GM12878 (cell line): ENCODE results near the gene SLC1A1. TPM values are rescaled to one million over a fixed set of nuclear protein-coding genes. Genes with fewer than 3 reads are reported as not detected.

Experiments
- ATAC-seq: fragments of 200-7000 bp; cut with Tn5 transposase; 3 replicates; pipeline ENCODE4 v1.9.1; 2020; ENCODE audit warnings: mild to moderate bottlenecking, moderate library complexity
- BruUV-seq: library from RNA; stranded (reverse); fragments of 400-500 nt; replicated peaks from 2 replicates; lab custom pipeline; 2021; lab: Mats Ljungman, UMichigan
- CTCF ChIA-PET: fragments of 300-600 bp; sonication (Branson Sonifier 250); formaldehyde crosslinking; extraction: SDS; loops from one replicate; lab custom pipeline; 2021; ENCODE audit warnings: inconsistent platforms; lab: Yijun Ruan, JAX
- POLR2A ChIA-PET: fragments of 350-600 bp; formaldehyde crosslinking; extraction: SDS; loops from one replicate; lab custom pipeline; 2021; ENCODE audit warnings: inconsistent platforms; lab: Charles Lee
- RAD21 ChIA-PET: fragments of 300-600 bp; sonication (Branson Sonifier 250); formaldehyde crosslinking; loops from one replicate; lab custom pipeline; 2023; ENCODE audit warnings: antibody characterized with exemption; ENCODE audit not compliant: unreplicated experiment; lab: Charles Lee
- SMC1A ChIA-PET: fragments of 300-600 bp; sonication (Branson Sonifier 250); formaldehyde crosslinking; loops from one replicate; lab custom pipeline; 2023; ENCODE audit not compliant: unreplicated experiment, uncharacterized antibody; lab: Charles Lee
- DNase-seq: peaks from one replicate; pipeline ENCODE4 v3.0.0-alpha.2; 2011; ENCODE audit warnings: low read depth, low spot score
- FAIRE-seq: peaks from 3 replicates; lab custom pipeline; 2011; peaks lifted over from hg19 to GRCh38; lab: Jason Lieb, UNC
- H2AFZ ChIP-seq: 2 replicates; pipeline ENCODE4 v1.6.0; 2011; ENCODE audit warnings: low read depth, low read length, control low read depth; ENCODE audit not compliant: control insufficient read depth
- H3K27ac ChIP-seq: 2 replicates; pipeline ENCODE4 v1.5.1; 2011; ENCODE audit warnings: control low read depth; ENCODE audit not compliant: control insufficient read depth, insufficient read depth
- H3K27me3 ChIP-seq, 2 experiments: replicated peaks in 1 of 2; 2 replicates each; pipeline versions ENCODE4 v1.6.0 to v1.6.1; 2011; ENCODE audit warnings: low read length in 1 of 2; ENCODE audit not compliant: control insufficient read depth in 2 of 2, insufficient read depth in 2 of 2
- H3K36me3 ChIP-seq, 2 experiments: 2 replicates each; pipeline ENCODE4 v1.5.1; 2011; ENCODE audit warnings: low read length in 1 of 2; ENCODE audit not compliant: control insufficient read depth in 2 of 2, insufficient read depth in 2 of 2
- H3K4me1 ChIP-seq: 2 replicates; pipeline ENCODE4 v1.6.1; 2011; ENCODE audit warnings: mild to moderate bottlenecking, low read length, moderate library complexity, mixed read lengths; ENCODE audit not compliant: control insufficient read depth, insufficient read depth
- H3K4me2 ChIP-seq: 2 replicates; pipeline ENCODE4 v1.6.0; 2011; ENCODE audit warnings: control low read depth; ENCODE audit not compliant: control insufficient read depth, insufficient read depth
- H3K4me3 ChIP-seq: fragments of 200-600 bp; sonication (generic); 2 replicates; pipeline ENCODE4 v1.5.1; 2016
- H3K79me2 ChIP-seq: 2 replicates; pipeline ENCODE4 v1.6.0; 2011; ENCODE audit warnings: low read length; ENCODE audit not compliant: control insufficient read depth, insufficient read depth
- H3K9ac ChIP-seq: 2 replicates; pipeline ENCODE4 v1.8.0; 2011; ENCODE audit warnings: low read length, control low read depth, mixed read lengths; ENCODE audit not compliant: control insufficient read depth, insufficient read depth
- H3K9me3 ChIP-seq: replicated peaks from 3 replicates; pipeline ENCODE4 v1.5.1; 2011; ENCODE audit warnings: mild to moderate bottlenecking, low read length; ENCODE audit not compliant: control insufficient read depth, insufficient read depth
- H4K20me1 ChIP-seq: 2 replicates; pipeline ENCODE4 v1.6.0; 2011; ENCODE audit not compliant: control insufficient read depth, insufficient read depth
- CBX3 ChIP-seq: fragments of 200-600 bp; sonication (generic); IDR thresholded peaks from 2 replicates; pipeline ENCODE4 v1.6.1; 2016; ENCODE audit warnings: low read depth, borderline replicate concordance
- MLLT1 ChIP-seq: fragments of 450-650 bp; IDR thresholded peaks from 2 replicates; pipeline ENCODE4 v1.6.1; 2016; ENCODE audit warnings: mild to moderate bottlenecking
- NR2C1 ChIP-seq: fragments of 450-650 bp; IDR thresholded peaks from 2 replicates; pipeline ENCODE4 v1.6.1; 2017; ENCODE audit warnings: antibody characterized with exemption, mild to moderate bottlenecking, moderate library complexity
- POU2F2 ChIP-seq: IDR thresholded peaks from 3 replicates; pipeline ENCODE4 v1.6.1; 2011; ENCODE audit warnings: low read depth, mild to moderate bottlenecking, low read length, borderline replicate concordance
- ZBED1 ChIP-seq: IDR thresholded peaks from 2 replicates; pipeline ENCODE4 v1.6.1; 2016; ENCODE audit warnings: borderline replicate concordance
- ZNF274 ChIP-seq: IDR thresholded peaks from one replicate; pipeline ENCODE4 v1.8.0; 2011; ENCODE audit not compliant: insufficient read length, insufficient read depth
- ZNF384 ChIP-seq: IDR thresholded peaks from 2 replicates; pipeline ENCODE4 v1.6.1; 2012; ENCODE audit warnings: low read depth, mild to moderate bottlenecking, low read length, improper control_type of control experiment, borderline replicate concordance
- WGBS: methylation state at CpG from one replicate; pipeline ENCODE4 v1.1.6; 2016; ENCODE audit warnings: low lambda C conversion rate; ENCODE audit not compliant: insufficient replicate concordance, insufficient coverage; ENCODE audit errors: missing lambda C conversion rate; 5-methylcytosine and 5-hydroxymethylcytosine counted together
- in situ Hi-C: fragments of 300-500 bp; cut with MboI; formaldehyde crosslinking; loops from 9 replicates; pipeline ENCODE4 v1.14.3; 2018; ENCODE audit warnings: mixed read lengths
- intact Hi-C: fragments of 100-400 bp; cut with micrococcal nuclease; formaldehyde crosslinking; loops from one replicate; pipeline ENCODE4 v1.14.2; 2022; ENCODE audit not compliant: unreplicated experiment
- polyA plus RNA-seq, 11 experiments: library from polyadenylated mRNA; depleted of rRNA in 4 of 11; unstranded in 6 of 11; stranded (reverse) in 5 of 11; fragments of >200 nt; fragmentation: Nextera tagmentation in 4 of 11; fragmentation: Illumina TruSeq in 1 of 11; extraction: Ambion mirVana in 4 of 11; extraction: Trizol in 1 of 11; gene quantifications; 1 replicate in 1 of 11; 2 replicates in 10 of 11; pipeline versions ENCODE4 v1.2.1 to v1.2.3, GENCODE V29; 2011 to 2016; ENCODE audit warnings: inconsistent platforms in 2 of 11, missing spikeins in 2 of 11, low read depth in 1 of 11
- total RNA-seq, 4 experiments: library from RNA; depleted of rRNA in 3 of 4; stranded (reverse); fragments of >200 nt in 3 of 4; fragmentation: Illumina TruSeq in 1 of 4; extraction: Trizol in 1 of 4; gene quantifications; 2 replicates each; pipeline versions ENCODE4 v1.2.1 to v1.2.3, GENCODE V29; 2013 to 2021
- TF ChIP-seq, protein P1 (sequence below): fragments of 450-650 bp; IDR thresholded peaks from 2 replicates; pipeline ENCODE4 v1.6.1; 2017; ENCODE audit warnings: mild to moderate bottlenecking

Gene SLC1A1
- total and polyA plus RNA-seq, 10 of the 15 experiments (the other 5 are each of a cell fraction or from before 2014, with no cell fraction given) = 4.2 to 24.9 (median 18.3) TPM

DNA sequence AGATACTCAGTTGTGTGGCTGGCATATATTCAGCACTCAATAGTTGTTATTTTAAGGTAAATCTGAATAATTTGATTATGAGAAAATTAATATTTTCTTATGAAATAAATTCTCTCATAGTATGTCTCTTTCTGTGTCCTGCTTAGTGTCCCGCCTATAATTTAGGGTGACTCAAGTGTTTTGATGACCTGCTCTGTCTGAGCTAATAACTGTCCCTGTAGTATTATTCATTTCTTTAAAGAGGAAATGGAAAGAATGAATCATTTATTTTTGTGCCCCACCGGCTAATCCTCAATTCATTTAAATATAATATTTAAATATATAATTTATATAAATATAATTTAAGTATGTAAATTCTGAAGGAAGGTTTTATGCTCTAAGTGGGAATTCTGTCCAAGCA, 4.1 kb downstream of the SLC1A1 start (continued):
- no peak for TF ChIP-seq MLLT1
- TF ChIP-seq ZNF274 = no peak
- no peak for TF ChIP-seq POU2F2
- TF ChIP-seq NR2C1 = no peak
- TF ChIP-seq CBX3 = no peak
- TF ChIP-seq ZBED1 = no peak

- Histone ChIP-seq H3K4me3 (no peak overlapping the region), H3K27ac (no peak overlapping the region), H4K20me1 (no peaks in the 10 kb centered on the region)
- intact Hi-C loops = loop anchor here (5.0 kb wide), 1 partner anchor 52 kb away; no protein-coding TSS in a partner anchor
- no peak for TF ChIP-seq ZBED1
- no peak for TF ChIP-seq ZNF384
- TF ChIP-seq, protein P1, sequence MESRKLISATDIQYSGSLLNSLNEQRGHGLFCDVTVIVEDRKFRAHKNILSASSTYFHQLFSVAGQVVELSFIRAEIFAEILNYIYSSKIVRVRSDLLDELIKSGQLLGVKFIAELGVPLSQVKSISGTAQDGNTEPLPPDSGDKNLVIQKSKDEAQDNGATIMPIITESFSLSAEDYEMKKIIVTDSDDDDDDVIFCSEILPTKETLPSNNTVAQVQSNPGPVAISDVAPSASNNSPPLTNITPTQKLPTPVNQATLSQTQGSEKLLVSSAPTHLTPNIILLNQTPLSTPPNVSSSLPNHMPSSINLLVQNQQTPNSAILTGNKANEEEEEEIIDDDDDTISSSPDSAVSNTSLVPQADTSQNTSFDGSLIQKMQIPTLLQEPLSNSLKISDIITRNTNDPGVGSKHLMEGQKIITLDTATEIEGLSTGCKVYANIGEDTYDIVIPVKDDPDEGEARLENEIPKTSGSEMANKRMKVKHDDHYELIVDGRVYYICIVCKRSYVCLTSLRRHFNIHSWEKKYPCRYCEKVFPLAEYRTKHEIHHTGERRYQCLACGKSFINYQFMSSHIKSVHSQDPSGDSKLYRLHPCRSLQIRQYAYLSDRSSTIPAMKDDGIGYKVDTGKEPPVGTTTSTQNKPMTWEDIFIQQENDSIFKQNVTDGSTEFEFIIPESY = 0 out of 2 replicates have a peak, but pooled peaks have one; percentile 60
- TF ChIP-seq, all 136 proteins: peak for 1
- FAIRE-seq (no peak), ATAC-seq (no peak), DNase-seq (no peak)
- H3K9ac ChIP-seq = no peak overlapping the region
- no peaks in the 10 kb centered on the region for H3K36me3 ChIP-seq
- H3K4me2 ChIP-seq = peak overlapping the region; percentile 17; the same call in 1 of the 2 replicates
- H2AFZ ChIP-seq = no peak overlapping the region
- BruUV-seq = no TSS peak
- no peaks in the 10 kb centered on the region for H3K9me3 ChIP-seq
- in situ Hi-C loops = no loop called here
- no peaks in the 10 kb centered on the region for H3K27me3 ChIP-seq
- peaks cover 4% of the 10 kb centered on the region for H3K4me1 ChIP-seq
- 79% methylated on average over 7 of the region's 7 CpGs for WGBS
- POLR2A ChIA-PET = interaction anchor here (0.9 kb wide), 1 partner anchor 21 kb away, joined by 3 read pairs; no protein-coding TSS in a partner anchor
- RAD21 ChIA-PET = interaction anchor here (2.6 kb wide), 1 partner anchor 24 kb away, joined by 10 read pairs; no protein-coding TSS in a partner anchor
- CTCF ChIA-PET = interaction anchor here (0.6 to 1.3 kb wide), 4 partner anchors 13 to 154 kb away, joined by 3 to 6 read pairs (median 4); no protein-coding TSS in a partner anchor
- H3K79me2 ChIP-seq = peaks cover 89% of the 10 kb centered on the region
- SMC1A ChIA-PET = interaction anchor here (0.9 to 3.7 kb wide), 4 partner anchors 18 to 54 kb away, joined by 3 to 20 read pairs (median 4); no protein-coding TSS in a partner anchor
These were observed 4.5 kb downstream of the SLC1A1 start for GRCh38 chr9:4494806-4495205.
